Adrenal gland (tissue), 5 donors: ENCODE data around the gene CD22.
"Not testable (repeated sequence)": the region's sequence is repeated elsewhere in the genome, so short reads cannot be mapped to it uniquely, and the experiment has no call there.

Experiments used
- CTCF ChIP-seq, 6 experiments: fragments of 450-650 bp in 4 of 6; fragments of 200-600 bp in 2 of 6; sonication (generic) in 1 of 6; IDR thresholded peaks; 1 replicate in 5 of 6; 2 replicates in 1 of 6; pipeline versions ENCODE4 v1.5.1 to v1.8.0; 2016 to 2021; ENCODE audit warnings: antibody characterized with exemption in 6 of 6, mild to moderate bottlenecking in 2 of 6, moderate library complexity in 1 of 6
- POLR2A ChIP-seq, 2 donors: fragments of 450-650 bp; IDR thresholded peaks; one replicate each; pipeline ENCODE4 v1.6.1; 2017; ENCODE audit warnings: antibody characterized with exemption in 2 of 2, mild to moderate bottlenecking in 2 of 2, moderate library complexity in 1 of 2
- donor health status: DM: no; HTN: no; CAD: no.

- not testable (repeated sequence) for TF ChIP-seq CTCF, POLR2A (IDR thresholded peaks at IDR 0.05)
Observed at GRCh38 chr19:35358834-35359233, 29.8 kb downstream of the CD22 start.
